OCI-LY3 (cell line): ENCODE results near the gene NMU.
"Not testable (repeated sequence)": the region's sequence is repeated elsewhere in the genome, so short reads cannot be mapped to it uniquely, and the experiment has no call there.

Experiments
- CTCF ChIP-seq: fragments of 200-600, 300-600 bp; sonication (generic); IDR thresholded peaks from 2 replicates; pipeline ENCODE4 v1.5.1; 2014; ENCODE audit warnings: antibody characterized with exemption, low read length, low read depth
- EZH2phosphoT487 ChIP-seq: fragments of 200-600 bp; shearing (Covaris generic); IDR thresholded peaks from 2 replicates; pipeline ENCODE4 v1.6.1; 2018; ENCODE audit warnings: antibody characterized with exemption, mixed run types, low read depth

DNA sequence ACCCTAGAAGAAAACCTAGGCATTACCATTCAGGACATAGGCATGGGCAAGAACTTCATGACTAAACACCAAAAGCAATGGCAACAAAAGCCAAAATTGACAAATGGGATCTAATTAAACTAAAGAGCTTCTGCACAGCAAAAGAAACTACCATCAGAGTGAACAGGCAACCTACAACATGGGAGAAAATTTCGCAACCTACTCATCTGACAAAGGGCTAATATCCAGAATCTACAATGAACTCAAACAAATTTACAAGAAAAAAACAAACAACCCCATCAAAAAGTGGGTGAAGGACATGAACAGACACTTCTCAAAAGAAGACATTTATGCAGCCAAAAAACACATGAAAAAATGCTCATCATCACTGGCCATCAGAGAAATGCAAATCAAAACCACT, 12.0 kb downstream of the NMU start:
- not testable (repeated sequence) for TF ChIP-seq CTCF, EZH2phosphoT487
